Smooth muscle cell of the coronary artery (primary cell): Measurements from ENCODE around the gene POM121. TPM values are rescaled to one million over a fixed set of nuclear protein-coding genes. Genes with fewer than 3 reads are reported as not detected.

Experiments
- total RNA-seq: library from RNA; depleted of rRNA; stranded (reverse); fragments of >200 nt; gene quantifications from 2 replicates; pipeline ENCODE4 v1.2.3, GENCODE V29; 2014; ENCODE audit warnings: low replicate concordance

The POM121 gene
- total RNA-seq, result 3.3 and 3.9 TPM in 2 replicates

GRCh38 chr7:72924733-72925545, at the start of gene POM121:
POM121 (plus strand) TSS chr7:72925095; CDS start chr7:72925122, 27 bp downstream.

GRCh38 chr7:72968980-72969516, 44.2 kb downstream of the POM121 start, which contains the start of gene TRIM74:
TRIM74 (minus strand) TSS chr7:72969466; CDS start chr7:72966157, 3,309 bp downstream.

Other genes starting within 250 kb of the POM121 start
- 2.2 and 5.0 TPM in 2 replicates for gene TYW1B, start 96.9 kb upstream of the POM121 start, total RNA-seq
- gene TRIM74, start 44.4 kb downstream of the POM121 start, total RNA-seq, result 0.08 TPM in 1 of 2 replicates, not detected in the other
- not detected in 2 replicates for gene SPDYE8, start 104.7 kb downstream of the POM121 start, total RNA-seq
- gene SPDYE11, start 132.8 kb downstream of the POM121 start, total RNA-seq, result not detected in 2 replicates
- not detected in 2 replicates for gene SPDYE9, start 160.9 kb downstream of the POM121 start, total RNA-seq